CD4-positive, alpha-beta T cell treated with Interleukin-21 for 1 hour (primary cell): Measurements from ENCODE around the gene AVL9.
A peak's percentile ranks its signal among the peaks of the same experiment; 100 is the strongest.
"Not testable (repeated sequence)": the region's sequence is repeated elsewhere in the genome, so short reads cannot be mapped to it uniquely, and the experiment has no call there.

Experiments used
- DNase-seq: peaks from one replicate; pipeline ENCODE4 v3.0.0-alpha.2; 2020

The AVL9 gene

DNA sequence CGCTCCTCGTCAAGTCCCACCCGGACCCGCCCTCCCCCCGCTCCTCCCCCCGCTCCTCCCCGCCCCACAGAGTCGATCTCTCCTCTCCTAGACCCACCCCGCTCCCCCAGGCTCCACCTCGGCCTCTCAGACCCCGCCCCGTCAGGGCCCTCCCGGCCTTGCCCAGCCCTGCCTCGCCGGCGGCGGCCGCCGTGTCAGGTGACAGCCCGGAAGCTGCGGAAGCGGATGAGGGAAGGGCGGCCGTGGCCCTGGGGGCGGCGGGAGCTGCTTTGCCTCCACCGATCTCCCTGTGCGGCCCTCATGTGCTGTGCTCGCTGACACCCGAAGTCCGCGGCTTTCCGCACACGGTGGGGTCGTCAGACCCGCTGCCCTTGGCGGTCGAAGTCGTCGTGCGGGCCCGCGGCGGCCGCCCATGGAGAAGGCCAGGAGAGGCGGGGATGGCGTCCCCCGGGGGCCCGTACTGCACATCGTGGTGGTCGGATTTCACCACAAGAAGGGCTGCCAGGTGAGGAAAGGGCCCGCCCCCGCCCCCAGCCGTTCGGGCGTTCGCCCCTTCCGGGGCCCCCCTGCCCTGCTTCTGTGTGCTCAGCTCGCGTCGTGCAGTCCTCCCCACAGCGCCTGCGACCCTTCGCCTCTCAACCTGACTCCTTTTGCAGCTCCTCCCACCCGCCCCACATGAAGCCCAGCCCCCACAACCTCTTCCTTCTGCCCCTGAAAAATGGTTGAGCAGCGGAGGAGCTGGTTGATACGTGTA lies at the start of gene AVL9:
Gene AVL9 (plus strand): TSS at position 192 of the 754 bp plus-strand sequence. CDS start 221 bp downstream, at position 413.
- peak; percentile 99 for DNase-seq

DNA sequence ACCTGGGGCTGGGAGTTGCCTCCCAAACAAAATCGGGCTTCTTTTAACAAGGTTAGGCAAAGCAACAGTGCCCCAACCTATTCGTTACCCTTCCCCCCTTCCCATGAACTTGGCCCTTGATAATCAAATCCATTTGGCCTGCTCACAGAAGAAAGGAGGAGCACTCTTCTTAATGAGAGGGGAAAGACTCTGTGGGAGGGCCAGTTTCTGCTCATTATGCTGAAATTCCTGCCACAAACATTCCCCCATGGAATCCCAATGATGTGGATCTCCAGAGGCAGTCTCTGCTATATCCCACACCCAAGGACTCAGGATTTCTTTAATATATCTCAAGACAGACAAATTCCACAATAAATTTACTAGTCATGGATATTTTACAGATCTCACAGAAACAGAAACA lies 48.1 kb upstream of the AVL9 start:
- no peak for DNase-seq

DNA sequence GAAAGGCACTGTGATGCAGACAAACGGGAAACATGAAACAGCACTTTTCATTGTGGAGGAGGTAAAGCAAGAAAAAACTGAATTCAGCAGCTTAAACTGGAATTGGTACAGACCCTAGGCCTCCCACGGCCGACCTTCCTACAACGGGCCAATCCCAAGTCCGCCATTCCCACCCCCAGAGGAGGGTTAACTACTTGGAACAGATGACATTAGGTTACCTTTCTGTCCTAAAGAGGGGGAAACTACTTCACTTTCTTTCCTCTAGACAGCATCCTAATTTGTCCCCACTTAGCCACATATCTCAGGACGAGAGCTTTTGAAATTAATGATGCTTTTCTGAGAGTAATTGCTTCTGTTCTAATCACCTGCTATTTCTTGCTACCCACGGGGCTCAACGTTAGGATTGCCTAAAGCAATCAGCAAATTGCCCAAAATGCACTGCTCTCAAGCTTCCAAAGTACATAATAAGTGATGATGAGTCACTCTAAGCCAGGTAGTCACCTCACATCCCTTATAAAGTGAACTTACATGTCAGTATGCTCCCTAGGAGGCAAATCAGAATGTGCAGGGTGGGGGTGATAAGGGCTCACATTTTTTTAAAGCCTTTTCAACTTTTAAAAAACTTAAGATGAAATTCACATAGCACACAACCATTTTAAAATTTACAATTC lies 41.8 kb upstream of the AVL9 start:
- DNase-seq = no peak

DNA sequence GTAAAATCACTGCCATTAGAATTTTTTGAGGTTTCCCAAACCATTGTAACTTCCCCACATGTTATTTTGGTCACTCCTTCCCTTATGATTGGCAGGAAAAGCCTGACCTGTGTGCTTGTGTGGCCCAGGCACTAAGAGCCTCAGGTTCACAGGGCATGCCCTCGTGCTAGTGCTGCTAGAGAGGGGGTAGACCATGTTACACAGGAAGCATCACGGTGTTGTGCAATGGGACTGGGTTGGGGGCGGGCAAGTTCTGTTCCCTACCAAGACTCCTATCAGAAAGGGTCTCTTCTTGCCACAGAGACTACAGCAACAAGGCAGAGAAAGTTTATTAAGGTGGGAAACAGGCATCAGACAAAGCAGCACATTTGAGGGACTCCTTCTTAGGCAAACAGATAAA lies 37.3 kb upstream of the AVL9 start:
- no peak for DNase-seq

DNA sequence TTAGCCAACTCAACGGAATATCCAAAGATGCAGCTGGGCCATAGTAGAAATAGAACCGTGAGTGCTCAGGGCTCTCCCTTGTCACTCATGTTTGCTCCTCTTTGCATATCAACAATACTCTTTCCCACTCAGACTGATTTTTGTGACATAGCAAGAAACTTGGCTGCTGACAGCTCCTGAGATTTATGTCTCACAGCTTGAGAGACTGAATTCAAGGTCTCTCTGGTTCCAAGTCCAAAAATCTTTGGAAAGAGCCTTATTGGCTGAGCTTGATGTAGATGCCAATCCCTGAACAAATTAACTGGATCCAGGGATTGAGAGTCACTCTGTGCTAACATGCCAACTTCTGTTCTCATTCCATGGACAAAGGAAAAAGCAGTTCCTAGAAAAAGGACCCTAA lies 35.5 kb upstream of the AVL9 start:
- no peak for DNase-seq

DNA sequence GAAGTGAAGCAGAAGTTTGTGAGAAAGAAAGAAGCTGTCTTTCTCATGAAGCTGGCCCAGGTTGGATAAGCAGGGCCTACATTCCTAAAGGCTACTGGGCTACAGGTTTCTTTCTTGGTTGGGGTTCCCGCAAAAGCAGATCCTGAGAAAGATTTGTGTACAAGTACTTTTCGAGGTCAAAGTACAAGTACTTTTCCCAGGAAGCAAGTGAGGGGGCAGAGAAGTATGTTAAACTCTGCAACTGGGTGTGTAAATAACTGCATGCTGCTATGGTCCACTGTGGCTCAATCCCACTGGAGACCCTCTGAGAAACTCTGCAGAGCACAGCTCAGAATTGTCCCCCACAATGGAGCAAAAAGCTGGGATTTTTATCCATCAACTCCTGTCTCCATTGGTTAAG lies 33.8 kb upstream of the AVL9 start:
- no peak for DNase-seq

DNA sequence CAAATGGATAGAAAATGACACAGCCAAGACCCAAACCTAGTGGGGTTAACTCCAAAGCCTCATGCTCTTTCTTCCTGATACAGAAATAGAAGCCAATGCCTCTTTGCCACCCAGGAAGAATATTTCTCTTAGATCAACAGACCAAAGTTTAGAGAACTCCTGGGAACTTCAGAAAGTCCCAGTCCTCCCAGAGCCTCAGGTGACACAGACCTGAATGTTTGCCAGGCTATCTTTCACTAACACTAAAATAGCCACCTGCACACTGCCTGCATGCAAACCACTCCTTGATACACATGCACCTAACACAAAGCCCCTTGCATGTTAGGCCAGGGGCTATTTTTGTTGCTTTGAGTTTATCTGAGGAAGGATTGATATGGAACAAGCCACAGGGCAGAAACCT lies 32.8 kb upstream of the AVL9 start:
- DNase-seq = no peak

DNA sequence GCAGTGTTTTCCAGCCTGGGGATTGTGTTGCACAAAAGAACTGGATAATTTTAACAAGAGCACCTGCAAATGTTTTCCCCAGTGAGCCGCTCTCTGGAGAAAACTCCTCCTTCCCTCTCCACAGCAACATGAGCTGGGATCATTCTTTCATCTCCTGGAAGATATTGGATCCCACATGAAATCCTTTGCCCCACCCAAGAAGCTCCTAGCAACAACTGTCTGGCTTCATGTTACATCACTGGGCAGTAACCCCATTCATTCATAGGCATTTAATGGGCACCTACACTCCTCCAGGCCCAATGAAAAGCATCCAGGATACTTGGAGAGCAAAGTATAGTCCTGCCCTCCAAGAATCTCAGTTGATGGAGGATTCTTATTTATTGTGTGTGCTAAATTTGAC lies 32.3 kb upstream of the AVL9 start:
- DNase-seq = no peak

DNA sequence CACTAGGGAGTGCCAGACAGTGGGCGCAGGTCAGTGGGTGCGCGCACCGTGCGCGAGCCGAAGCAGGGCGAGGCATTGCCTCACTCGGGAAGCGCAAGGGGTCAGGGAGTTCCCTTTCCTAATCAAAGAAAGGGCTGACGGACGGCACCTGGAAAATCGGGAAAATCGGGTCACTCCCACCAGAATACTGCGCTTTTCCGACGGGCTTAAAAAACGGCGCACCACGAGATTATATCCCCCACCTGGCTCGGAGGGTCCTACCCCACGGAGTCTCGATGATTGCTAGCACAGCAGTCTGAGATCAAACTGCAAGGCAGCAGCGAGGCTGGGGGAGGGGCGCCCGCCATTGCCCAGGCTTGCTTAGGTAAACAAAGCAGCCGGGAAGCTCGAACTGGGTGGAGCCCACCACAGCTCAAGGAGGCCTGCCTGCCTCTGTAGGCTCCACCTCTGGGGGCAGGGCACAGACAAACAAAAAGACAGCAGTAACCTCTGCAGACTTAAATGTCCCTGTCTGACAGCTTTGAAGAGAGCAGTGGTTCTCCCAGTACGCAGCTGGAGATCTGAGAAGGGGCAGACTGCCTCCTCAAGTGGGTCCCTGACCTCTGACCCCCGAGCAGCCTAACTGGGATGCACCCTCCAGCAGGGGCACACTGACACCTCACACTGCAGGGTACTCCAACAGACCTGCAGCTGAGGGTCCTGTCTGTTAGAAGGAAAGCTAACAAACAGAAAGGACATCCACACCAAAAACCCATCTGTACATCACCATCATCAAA lies 30.5 kb upstream of the AVL9 start:
- DNase-seq = not testable (repeated sequence)

DNA sequence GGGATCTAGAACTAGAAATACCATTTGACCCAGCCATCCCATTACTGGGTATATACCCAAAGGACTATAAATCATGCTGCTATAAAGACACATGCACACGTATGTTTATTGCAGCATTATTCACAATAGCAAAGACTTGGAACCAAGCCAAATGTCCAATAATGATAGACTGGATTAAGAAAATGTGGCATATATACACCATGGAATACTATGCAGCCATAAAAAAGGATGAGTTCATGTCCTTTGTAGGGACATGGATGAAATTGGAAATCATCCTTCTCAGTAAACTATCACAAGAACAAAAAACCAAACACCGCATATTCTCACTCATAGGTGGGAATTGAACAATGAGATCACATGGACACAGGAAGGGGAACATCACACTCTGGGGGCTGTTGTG lies 25.3 kb upstream of the AVL9 start:
- DNase-seq = not testable (repeated sequence)

DNA sequence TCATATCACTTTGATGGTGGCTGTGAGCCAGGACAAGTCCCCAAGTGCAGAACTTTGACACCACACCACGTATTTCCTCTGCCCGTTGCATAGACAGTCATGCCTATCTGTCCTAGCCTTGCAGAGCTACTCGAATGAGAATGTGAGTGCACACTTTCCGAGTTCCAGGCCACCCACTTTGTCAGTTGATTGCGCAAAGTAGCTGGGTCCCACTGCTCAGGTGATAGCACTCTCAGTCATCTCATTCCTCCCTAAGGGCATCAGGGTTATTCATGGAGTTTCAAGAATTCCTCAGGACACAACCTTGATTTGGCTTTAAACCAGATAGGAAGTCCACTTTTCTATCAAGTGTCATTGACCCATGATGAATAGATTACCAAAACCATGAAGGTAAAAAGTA lies 24.4 kb upstream of the AVL9 start:
- DNase-seq = no peak

DNA sequence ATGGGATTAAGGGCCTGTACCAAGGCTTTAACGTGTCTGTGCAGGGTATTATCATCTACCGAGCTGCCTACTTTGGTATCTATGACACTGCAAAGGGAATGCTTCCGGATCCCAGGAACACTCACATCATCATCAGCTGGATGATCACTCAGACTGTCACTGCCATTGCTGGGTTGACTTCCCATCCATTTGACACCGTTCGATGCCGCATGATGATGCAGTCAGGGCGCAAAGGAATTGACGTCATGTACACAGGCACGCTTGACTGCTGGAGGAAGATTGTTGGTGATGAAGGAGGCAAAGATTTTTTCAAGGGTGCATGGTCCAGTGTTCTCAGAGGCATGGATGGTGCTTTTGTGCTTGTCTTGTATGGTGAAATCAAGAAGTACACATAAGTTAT lies 23.3 kb upstream of the AVL9 start:
- no peak for DNase-seq

DNA sequence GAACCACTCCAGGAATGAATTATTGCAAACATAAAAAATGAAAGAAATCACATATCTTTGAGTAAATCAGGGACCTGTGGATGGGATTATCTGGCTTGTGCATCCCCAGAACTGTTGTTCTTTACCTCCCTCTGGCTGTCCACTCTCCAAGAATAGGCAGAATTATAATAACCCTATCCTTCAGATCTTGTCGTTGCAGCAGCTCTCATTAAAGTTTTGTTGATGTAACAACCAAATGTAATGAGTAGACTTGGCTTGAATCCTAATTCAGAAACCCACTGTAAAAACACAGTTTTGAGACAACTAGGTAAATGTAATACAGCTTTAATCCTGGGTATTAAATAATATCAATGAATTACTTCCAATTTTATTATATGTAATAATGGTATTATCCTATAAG lies 21.3 kb upstream of the AVL9 start:
- no peak for DNase-seq

DNA sequence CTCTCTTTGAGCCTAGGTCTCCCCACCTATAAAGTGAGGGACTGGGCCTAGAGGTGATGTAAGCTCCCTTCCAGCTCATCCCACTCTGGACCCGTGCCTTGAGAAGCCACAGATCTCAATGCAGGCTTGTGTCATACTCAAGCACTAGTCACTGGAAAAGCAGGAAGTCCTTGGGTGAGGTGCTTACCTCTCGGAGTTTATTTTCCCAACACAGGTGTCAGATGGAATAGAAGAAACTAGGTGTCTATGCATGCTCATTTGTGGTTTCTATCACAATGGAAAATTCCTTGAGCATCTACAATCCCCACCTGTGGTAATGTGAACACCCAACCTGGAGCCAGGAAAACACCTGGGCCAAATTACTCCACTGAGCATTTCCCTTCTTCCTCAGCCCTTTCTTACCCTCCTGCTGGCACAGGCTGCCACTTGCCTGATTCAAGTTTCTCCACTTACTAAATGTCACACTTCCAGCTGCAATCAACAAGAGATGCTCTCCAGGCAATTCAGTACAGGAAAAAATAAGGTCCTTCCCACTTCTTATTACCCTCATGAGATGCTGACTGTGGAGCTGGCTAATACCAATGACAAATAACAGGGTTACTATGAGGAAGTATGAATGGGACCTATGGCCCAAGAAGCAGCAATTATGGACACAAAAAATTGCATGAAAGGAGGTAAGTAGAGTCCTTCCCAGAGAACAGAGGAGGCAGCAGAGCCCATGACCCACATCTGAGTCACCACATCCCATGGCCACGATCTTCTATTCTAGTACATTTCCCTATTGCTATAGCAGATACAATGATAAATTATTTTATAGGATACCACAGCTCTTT lies 18.3 kb upstream of the AVL9 start:
- DNase-seq = no peak

DNA sequence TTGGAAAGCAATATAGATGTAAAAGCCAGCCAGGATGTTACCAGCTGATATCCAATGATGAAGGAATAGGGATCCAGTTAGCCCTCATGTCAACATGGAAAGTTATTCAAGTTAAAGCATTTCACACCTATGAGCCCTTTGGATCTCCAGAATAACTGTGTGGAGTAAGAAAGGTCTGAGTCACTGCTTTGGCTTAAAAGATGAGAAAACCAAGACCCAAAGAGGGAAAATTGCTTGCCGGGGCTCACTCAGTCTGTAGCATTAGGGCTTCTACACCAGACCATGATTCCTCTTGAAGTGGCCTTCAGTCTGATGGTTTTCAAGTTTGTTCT lies 17.7 kb upstream of the AVL9 start:
- DNase-seq = no peak

DNA sequence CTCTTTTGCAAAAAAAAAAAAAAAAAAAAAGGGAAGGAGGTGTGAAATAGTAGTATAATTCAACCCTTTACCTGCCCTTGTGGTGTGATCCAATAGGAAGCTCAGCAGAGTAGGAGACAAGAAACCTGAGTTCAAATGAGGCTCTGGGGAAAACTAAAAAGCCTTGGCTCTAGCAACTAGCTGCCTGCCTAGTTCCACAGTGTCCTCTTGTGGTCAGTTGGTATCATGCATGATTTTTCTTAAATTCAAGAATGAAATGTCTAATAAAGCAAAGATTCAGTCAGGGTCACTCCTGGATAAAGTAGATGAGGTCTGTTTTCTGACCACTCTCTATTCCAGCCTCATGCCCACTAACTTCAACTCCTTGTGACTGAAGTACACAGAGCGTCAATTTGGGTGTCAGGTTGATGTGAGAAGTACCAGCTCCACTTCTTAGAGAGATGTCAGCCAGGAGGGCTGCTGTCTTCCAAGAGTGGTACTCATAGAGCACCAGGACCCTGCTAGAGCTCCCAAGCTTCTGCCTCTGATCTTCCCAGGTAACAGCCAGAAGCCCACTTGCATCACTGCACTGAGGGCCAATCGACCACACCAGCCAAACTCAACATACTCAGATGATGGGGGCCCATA lies 15.6 kb upstream of the AVL9 start:
- peak; percentile 22 for DNase-seq

DNA sequence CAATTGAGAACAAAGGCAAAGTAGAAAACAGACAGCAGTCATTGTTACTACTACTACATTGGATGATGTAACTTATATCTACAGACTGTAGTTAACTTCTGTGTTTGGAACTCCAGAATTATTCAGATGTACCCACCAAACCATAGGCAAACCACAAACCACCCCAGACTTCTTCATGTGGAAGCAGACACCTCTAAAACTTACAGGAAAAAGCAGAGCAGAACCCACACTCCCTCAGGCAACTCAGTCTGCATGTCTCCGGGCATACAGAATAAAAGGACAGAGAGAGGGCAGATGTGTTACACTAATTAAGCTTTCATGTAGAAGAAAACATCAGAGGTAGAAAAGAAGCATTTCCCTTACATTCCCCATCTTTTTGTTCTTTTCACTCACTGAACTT lies 14.1 kb upstream of the AVL9 start:
- DNase-seq = no peak

DNA sequence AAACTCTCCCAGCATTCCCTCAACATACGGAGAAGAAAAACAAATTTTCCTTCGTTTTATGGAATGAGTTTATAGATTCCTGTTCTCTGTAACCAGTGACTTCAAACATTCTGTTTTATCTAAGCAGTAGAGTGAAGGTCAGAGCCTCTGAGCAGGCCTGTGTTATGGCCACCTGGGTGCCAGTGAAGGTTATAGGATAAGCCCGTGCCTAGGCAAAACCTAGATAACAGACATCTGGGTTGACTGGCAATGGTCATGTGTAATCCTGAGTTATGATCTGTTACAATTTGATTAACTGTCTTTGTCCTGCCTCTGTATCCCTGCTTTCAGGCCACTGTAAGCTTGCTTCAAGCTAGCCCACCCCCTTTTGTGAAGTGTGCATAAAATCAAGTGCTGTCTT lies 13.4 kb upstream of the AVL9 start:
- DNase-seq = no peak

DNA sequence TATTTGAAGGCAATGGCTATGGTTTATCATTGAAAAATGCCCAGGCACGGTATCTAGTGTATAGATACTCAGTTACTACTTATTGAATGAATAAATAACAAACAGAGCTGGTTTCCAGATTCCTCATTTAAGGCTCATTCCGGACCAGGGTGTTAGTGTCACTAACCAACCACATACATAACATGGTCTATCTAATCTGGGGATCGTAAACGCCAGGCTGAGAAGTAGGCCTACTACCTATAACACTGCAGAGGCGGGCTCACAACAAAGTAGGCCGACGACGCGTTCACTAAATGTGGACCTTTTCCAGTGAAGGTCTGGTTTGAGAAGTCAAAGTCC lies 5.5 kb upstream of the AVL9 start:
- no peak for DNase-seq

DNA sequence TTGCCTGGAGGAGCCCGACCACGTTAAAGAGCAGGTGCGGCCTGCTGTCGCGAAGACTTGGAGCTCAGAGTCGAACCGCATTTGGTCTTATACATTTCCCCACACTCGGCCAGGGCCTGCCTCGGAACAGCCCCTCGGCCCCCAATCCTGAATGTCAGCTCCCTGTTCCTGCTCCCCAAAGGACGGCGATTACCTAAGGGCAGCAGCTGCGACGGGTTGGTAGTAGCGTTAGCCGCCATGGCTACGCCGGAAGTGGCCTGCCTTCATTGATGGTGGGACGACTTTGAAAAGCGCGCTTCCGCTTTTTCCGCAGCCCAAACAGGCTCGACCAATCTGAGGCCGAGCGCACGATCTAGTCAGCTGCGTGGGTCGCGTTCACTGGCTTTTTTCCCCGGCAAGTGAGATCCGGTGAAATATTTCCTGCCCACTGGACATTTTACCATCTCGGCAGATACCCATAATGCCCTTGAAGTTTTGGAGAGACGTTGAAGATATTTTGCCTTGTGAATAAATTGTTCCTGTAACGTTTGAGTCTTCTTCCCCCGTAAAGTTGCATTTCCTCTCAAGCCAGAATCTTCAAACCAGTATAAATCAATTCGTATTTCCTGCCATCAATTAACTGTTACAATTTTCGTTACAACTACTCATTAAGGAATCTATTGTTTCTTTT lies 5.0 kb upstream of the AVL9 start, which contains the start of gene LSM5:
Gene LSM5 (minus strand): TSS at position 254 of the 670 bp plus-strand sequence. CDS start 15 bp downstream, at position 239.
- DNase-seq = peak; percentile 93

DNA sequence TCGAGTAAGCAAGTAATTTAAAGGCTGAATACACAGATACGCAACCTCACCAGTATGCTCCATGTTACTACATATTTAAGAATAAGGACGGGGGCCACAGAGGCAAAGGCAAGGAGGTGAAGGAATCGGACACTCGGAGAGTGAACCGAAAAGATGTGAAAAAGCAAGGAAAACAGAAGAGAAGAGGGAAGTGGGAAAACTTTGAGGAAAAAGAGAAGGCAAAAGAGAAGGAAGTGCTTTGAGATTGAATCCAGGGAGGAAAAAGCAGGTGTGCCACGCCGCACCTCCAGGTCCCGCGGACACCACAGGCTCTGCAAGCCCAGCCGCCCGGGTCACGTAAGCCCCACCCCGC lies 367 bp upstream of the AVL9 start:
- no peak for DNase-seq
